Bronchial epithelial cell (primary cell): Measurements from ENCODE around the gene CA5B. TPM values are rescaled to one million over a fixed set of nuclear protein-coding genes. Genes with fewer than 3 reads are reported as not detected.
"Not testable (repeated sequence)": the region's sequence is repeated elsewhere in the genome, so short reads cannot be mapped to it uniquely, and the experiment has no call there.

Experiments
- DNase-seq: peaks from one replicate; pipeline ENCODE4 v3.0.0-alpha.2; 2010; ENCODE audit warnings: low read depth
- FAIRE-seq: peaks from 2 replicates; lab custom pipeline; 2011; peaks lifted over from hg19 to GRCh38; lab: Jason Lieb, UNC
- H3K27me3 ChIP-seq: 2 replicates; pipeline ENCODE4 v1.5.1; 2011; ENCODE audit warnings: low read length; ENCODE audit not compliant: control insufficient read depth, insufficient read depth
- H3K36me3 ChIP-seq: 2 replicates; pipeline ENCODE4 v1.5.1; 2011; ENCODE audit warnings: low read length; ENCODE audit not compliant: control insufficient read depth, insufficient read depth
- H3K4me3 ChIP-seq: 2 replicates; pipeline ENCODE4 v1.5.1; 2011; ENCODE audit warnings: mild to moderate bottlenecking, low read depth, low read length, control low read depth
- CTCF ChIP-seq: IDR thresholded peaks from 2 replicates; pipeline ENCODE4 v1.5.1; 2011; ENCODE audit warnings: mild to moderate bottlenecking, moderate library complexity, low read length, control low read depth, inconsistent platforms; ENCODE audit not compliant: insufficient read depth, severe bottlenecking
- total RNA-seq: library from RNA; depleted of rRNA; stranded (reverse); fragments of >200 nt; gene quantifications from 2 replicates; pipeline ENCODE4 v1.2.1, GENCODE V29; 2014

CA5B gene
- 6.1 and 7.6 TPM in 2 replicates for total RNA-seq

- FAIRE-seq, result peak; percentile 84
- no peak for TF ChIP-seq CTCF
- no peaks in the 10 kb centered on the region for H3K27me3 ChIP-seq
These were observed at the start of gene CA5B for GRCh38 chrX:15737959-15738902. TSS of gene CA5B (plus strand) at chrX:15738270. CDS start at chrX:15750024, 11,754 bp downstream.

GRCh38 chrX:15694941-15695451 is 43.1 kb upstream of the CA5B start:
- no peak for DNase-seq
- no peak for TF ChIP-seq CTCF
- H3K27me3 ChIP-seq, result no peaks in the 10 kb centered on the region
- peak; percentile 66 for FAIRE-seq
- H3K36me3 ChIP-seq, result peaks cover 3% of the 10 kb centered on the region
- H3K4me3 ChIP-seq, result no peak overlapping the region

More at GRCh38 chrX:15737959-15738902, at the start of gene CA5B:
- DNase-seq, result peak; percentile 84
- peak within 1 kb of the TSS; percentile 58 for H3K4me3 ChIP-seq
- no peaks in the 10 kb centered on the region for H3K36me3 ChIP-seq

GRCh38 chrX:15696516-15696915 is 41.6 kb upstream of the CA5B start:
- H3K27me3 ChIP-seq, result no peaks in the 10 kb centered on the region
- no peak for TF ChIP-seq CTCF
- no peak overlapping the region for H3K4me3 ChIP-seq
- FAIRE-seq (no peak), DNase-seq (no peak)
- no peaks in the 10 kb centered on the region for H3K36me3 ChIP-seq

GRCh38 chrX:15702488-15703371 is 35.3 kb upstream of the CA5B start:
- TF ChIP-seq CTCF, result no peak
- DNase-seq (no peak), FAIRE-seq (no peak)

GRCh38 chrX:15703809-15704208 is 34.3 kb upstream of the CA5B start:
- H3K4me3 ChIP-seq, H3K36me3 ChIP-seq, DNase-seq, H3K27me3 ChIP-seq: not testable (repeated sequence)
- peak; percentile 98 for FAIRE-seq

More at GRCh38 chrX:15702488-15703371, 35.3 kb upstream of the CA5B start:
- Histone ChIP-seq H3K4me3 (no peak overlapping the region), H3K36me3 (no peaks in the 10 kb centered on the region), H3K27me3 (no peaks in the 10 kb centered on the region)

GRCh38 chrX:15704273-15704672 is 33.8 kb upstream of the CA5B start:
- not testable (repeated sequence) for H3K27me3 ChIP-seq, FAIRE-seq, H3K36me3 ChIP-seq, H3K4me3 ChIP-seq, DNase-seq
